MV-4-11 (cell line): ENCODE measurements around the gene NME3.
"Not testable (repeated sequence)": the region's sequence is repeated elsewhere in the genome, so short reads cannot be mapped to it uniquely, and the experiment has no call there.

Experiments used
- DNase-seq: peaks from one replicate; lab custom pipeline; 2025; lab: John Stamatoyannopoulos, UW

The NME3 gene

GRCh38 chr16:1747934-1748333, 23.4 kb downstream of the NME3 start:
- no peak for DNase-seq

- DNase-seq, result no peak
These were observed 24.6 kb downstream of the NME3 start for GRCh38 chr16:1746693-1747195.

- no peak for DNase-seq
These were observed 25.2 kb downstream of the NME3 start for GRCh38 chr16:1745900-1746692.

- no peak for DNase-seq
These were observed 26.0 kb downstream of the NME3 start for GRCh38 chr16:1745181-1745899.

GRCh38 chr16:1744338-1744840, 27.0 kb downstream of the NME3 start:
- no peak for DNase-seq

- no peak for DNase-seq
These were observed 27.7 kb downstream of the NME3 start for GRCh38 chr16:1743376-1744337.

- no peak for DNase-seq
These were observed 29.7 kb downstream of the NME3 start for GRCh38 chr16:1741553-1742165.

GRCh38 chr16:1740781-1741490, 30.4 kb downstream of the NME3 start:
- no peak for DNase-seq

GRCh38 chr16:1740234-1740633, 31.1 kb downstream of the NME3 start:
- no peak for DNase-seq

GRCh38 chr16:1734816-1735215, 36.5 kb downstream of the NME3 start:
- no peak for DNase-seq

GRCh38 chr16:1734123-1734522, 37.2 kb downstream of the NME3 start:
- DNase-seq, result no peak

GRCh38 chr16:1732551-1732987, 38.8 kb downstream of the NME3 start:
- DNase-seq, result not testable (repeated sequence)

- no peak for DNase-seq
These were observed 39.3 kb downstream of the NME3 start for GRCh38 chr16:1732071-1732470.

- DNase-seq, result no peak
These were observed 39.7 kb downstream of the NME3 start for GRCh38 chr16:1731603-1732002.

GRCh38 chr16:1731073-1731472, 40.3 kb downstream of the NME3 start:
- no peak for DNase-seq

GRCh38 chr16:1729445-1729844, 41.9 kb downstream of the NME3 start:
- DNase-seq, result no peak

GRCh38 chr16:1729026-1729425, 42.3 kb downstream of the NME3 start:
- no peak for DNase-seq

- DNase-seq, result no peak
These were observed 43.4 kb downstream of the NME3 start for GRCh38 chr16:1727651-1728624.

- DNase-seq, result no peak
These were observed 44.5 kb downstream of the NME3 start for GRCh38 chr16:1726661-1727502.
